Measurements from ENCODE around the gene SHC2.
"Not testable (repeated sequence)": the region's sequence is repeated elsewhere in the genome, so short reads cannot be mapped to it uniquely, and the experiment has no call there.

SHC2 gene

DNA sequence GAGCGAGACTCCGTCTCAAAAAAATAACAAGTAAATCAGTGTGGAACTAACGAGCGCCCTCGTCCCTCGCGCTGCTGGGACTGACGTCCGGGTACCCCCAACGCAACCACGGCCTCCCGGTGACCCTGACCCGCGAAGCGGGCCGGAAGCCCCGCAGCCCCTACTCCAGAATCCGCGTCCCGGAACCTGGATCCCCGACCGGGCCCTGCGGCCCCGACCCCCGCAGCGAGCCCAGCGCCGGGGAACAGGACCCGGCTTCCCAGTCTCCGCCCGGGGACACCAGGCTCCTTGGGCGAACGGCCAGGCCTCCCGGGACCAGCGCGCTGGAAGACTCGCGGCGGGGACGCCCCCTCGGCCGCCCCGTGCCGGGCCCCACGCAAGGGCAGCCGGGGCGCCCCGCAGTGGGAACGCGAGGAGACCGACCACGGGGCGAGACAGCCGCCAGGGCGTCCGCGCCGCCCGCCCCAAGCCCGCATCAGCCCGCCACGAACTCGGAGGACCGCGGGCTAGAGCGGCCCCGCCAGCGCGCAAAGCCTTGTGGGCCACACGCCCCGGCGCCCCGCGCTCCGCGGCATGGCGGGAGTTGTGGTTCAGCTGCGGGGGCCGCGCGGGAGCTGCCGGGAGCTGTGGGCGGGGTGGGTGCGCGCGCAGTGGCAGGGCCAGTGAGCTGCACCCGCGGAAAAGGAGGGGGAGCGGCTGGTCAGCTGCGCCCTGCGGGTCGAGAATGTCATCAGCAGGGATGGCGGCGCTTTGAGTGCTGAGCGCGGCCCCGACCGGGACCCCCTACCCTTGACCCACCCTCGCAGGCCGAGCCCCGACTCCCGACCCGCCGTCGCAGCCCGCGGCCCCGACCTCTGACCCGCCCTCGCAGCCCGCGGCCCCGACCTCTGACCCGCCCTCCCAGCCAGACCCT lies 27.9 kb upstream of the SHC2 start:
- H3K27me3 ChIP-seq (ENCODE audit: control insufficient read depth in 1 of 2, insufficient read depth in 2 of 2, low read length in 2 of 2): peaks cover 0 to 19% of the 10 kb centered on the region in 2 donors
- H3K27ac ChIP-seq (ENCODE audit: low read depth, low read length): peak overlapping the region; percentile 77
- H3K4me1 ChIP-seq (ENCODE audit: insufficient read depth, low read length): no peaks in the 10 kb centered on the region
- peak overlapping the region; percentile 73 to 79 for H3K4me3 ChIP-seq (ENCODE audit: low read depth in 1 of 2, low read length in 2 of 2)
- H3K36me3 ChIP-seq (ENCODE audit: insufficient read depth, low read length): no peaks in the 10 kb centered on the region
- no peak overlapping the region for H3K9ac ChIP-seq (ENCODE audit: low read length)
- no peaks in the 10 kb centered on the region for H3K9me3 ChIP-seq (ENCODE audit: low read length)

GRCh38 chr19:485583-486236 lies 24.9 kb upstream of the SHC2 start:
- Histone ChIP-seq H3K4me1 (ENCODE audit: insufficient read depth, low read length) (no peaks in the 10 kb centered on the region), H3K9ac (ENCODE audit: low read length) (no peak overlapping the region), H3K27me3 (ENCODE audit: control insufficient read depth in 1 of 2, insufficient read depth in 2 of 2, low read length in 2 of 2) (peaks cover 0 to 19% of the 10 kb centered on the region in 2 donors), H3K36me3 (ENCODE audit: insufficient read depth, low read length) (no peaks in the 10 kb centered on the region), H3K4me3 (ENCODE audit: low read depth in 1 of 2, low read length in 2 of 2) (no peak overlapping the region), H3K27ac (ENCODE audit: low read depth, low read length) (no peak overlapping the region), H3K9me3 (ENCODE audit: low read length) (no peaks in the 10 kb centered on the region)

- Histone ChIP-seq H3K36me3 (ENCODE audit: insufficient read depth, low read length) (no peaks in the 10 kb centered on the region), H3K4me3 (ENCODE audit: low read depth in 1 of 2, low read length in 2 of 2) (no peak overlapping the region), H3K4me1 (ENCODE audit: insufficient read depth, low read length) (no peaks in the 10 kb centered on the region), H3K9me3 (ENCODE audit: low read length) (no peaks in the 10 kb centered on the region), H3K27ac (ENCODE audit: low read depth, low read length) (no peak overlapping the region), H3K27me3 (ENCODE audit: control insufficient read depth in 1 of 2, insufficient read depth in 2 of 2, low read length in 2 of 2) (peaks cover 0 to 19% of the 10 kb centered on the region in 2 donors), H3K9ac (ENCODE audit: low read length) (no peak overlapping the region)
Measured at GRCh38 chr19:485077-485476, 24.2 kb upstream of the SHC2 start.

GRCh38 chr19:484494-484893 lies 23.7 kb upstream of the SHC2 start:
- Histone ChIP-seq H3K36me3 (ENCODE audit: insufficient read depth, low read length) (no peaks in the 10 kb centered on the region), H3K9me3 (ENCODE audit: low read length) (no peaks in the 10 kb centered on the region), H3K9ac (ENCODE audit: low read length) (no peak overlapping the region), H3K27ac (ENCODE audit: low read depth, low read length) (no peak overlapping the region), H3K4me3 (ENCODE audit: low read depth in 1 of 2, low read length in 2 of 2) (no peak overlapping the region), H3K4me1 (ENCODE audit: insufficient read depth, low read length) (no peaks in the 10 kb centered on the region), H3K27me3 (ENCODE audit: control insufficient read depth in 1 of 2, insufficient read depth in 2 of 2, low read length in 2 of 2) (peaks cover 0 to 19% of the 10 kb centered on the region in 2 donors)

- Histone ChIP-seq H3K9me3 (ENCODE audit: low read length) (no peaks in the 10 kb centered on the region), H3K27me3 (ENCODE audit: control insufficient read depth in 1 of 2, insufficient read depth in 2 of 2, low read length in 2 of 2) (peaks cover 0 to 19% of the 10 kb centered on the region in 2 donors), H3K36me3 (ENCODE audit: insufficient read depth, low read length) (no peaks in the 10 kb centered on the region), H3K4me3 (ENCODE audit: low read depth in 1 of 2, low read length in 2 of 2) (no peak overlapping the region), H3K27ac (ENCODE audit: low read depth, low read length) (no peak overlapping the region), H3K9ac (ENCODE audit: low read length) (no peak overlapping the region), H3K4me1 (ENCODE audit: insufficient read depth, low read length) (no peaks in the 10 kb centered on the region)
Measured at GRCh38 chr19:483332-484072, 22.7 kb upstream of the SHC2 start.

- H3K36me3 ChIP-seq (ENCODE audit: insufficient read depth, low read length): no peaks in the 10 kb centered on the region
- peaks cover 0 to 19% of the 10 kb centered on the region in 2 donors for H3K27me3 ChIP-seq (ENCODE audit: control insufficient read depth in 1 of 2, insufficient read depth in 2 of 2, low read length in 2 of 2)
- no peaks in the 10 kb centered on the region for H3K4me1 ChIP-seq (ENCODE audit: insufficient read depth, low read length)
- no peaks in the 10 kb centered on the region for H3K9me3 ChIP-seq (ENCODE audit: low read length)
- H3K27ac ChIP-seq (ENCODE audit: low read depth, low read length): no peak overlapping the region
- no peak overlapping the region for H3K4me3 ChIP-seq (ENCODE audit: low read depth in 1 of 2, low read length in 2 of 2)
- no peak overlapping the region for H3K9ac ChIP-seq (ENCODE audit: low read length)
Measured at GRCh38 chr19:482186-483041, 21.6 kb upstream of the SHC2 start.

- H3K9ac ChIP-seq (ENCODE audit: low read length); H3K9me3 ChIP-seq (ENCODE audit: low read length); H3K36me3 ChIP-seq (ENCODE audit: insufficient read depth, low read length); H3K27ac ChIP-seq (ENCODE audit: low read depth, low read length); H3K4me3 ChIP-seq (ENCODE audit: low read depth in 1 of 2, low read length in 2 of 2); H3K4me1 ChIP-seq (ENCODE audit: insufficient read depth, low read length): not testable (repeated sequence)
- H3K27me3 ChIP-seq (ENCODE audit: control insufficient read depth in 1 of 2, insufficient read depth in 2 of 2, low read length in 2 of 2): peaks cover 0 to 19% of the 10 kb centered on the region in 2 donors
Measured at GRCh38 chr19:481100-481499, 20.3 kb upstream of the SHC2 start.

- H3K27ac ChIP-seq (ENCODE audit: low read depth, low read length): no peak overlapping the region
- H3K4me3 ChIP-seq (ENCODE audit: low read depth in 1 of 2, low read length in 2 of 2): peak overlapping the region in 1 of 2 donors; percentile 32
- peaks cover 0 to 10% of the 10 kb centered on the region in 2 donors for H3K27me3 ChIP-seq (ENCODE audit: control insufficient read depth in 1 of 2, insufficient read depth in 2 of 2, low read length in 2 of 2)
- H3K36me3 ChIP-seq (ENCODE audit: insufficient read depth, low read length): no peaks in the 10 kb centered on the region
- H3K9me3 ChIP-seq (ENCODE audit: low read length): no peaks in the 10 kb centered on the region
- no peaks in the 10 kb centered on the region for H3K4me1 ChIP-seq (ENCODE audit: insufficient read depth, low read length)
- no peak overlapping the region for H3K9ac ChIP-seq (ENCODE audit: low read length)
Measured at GRCh38 chr19:480016-480855, 19.4 kb upstream of the SHC2 start.

DNA sequence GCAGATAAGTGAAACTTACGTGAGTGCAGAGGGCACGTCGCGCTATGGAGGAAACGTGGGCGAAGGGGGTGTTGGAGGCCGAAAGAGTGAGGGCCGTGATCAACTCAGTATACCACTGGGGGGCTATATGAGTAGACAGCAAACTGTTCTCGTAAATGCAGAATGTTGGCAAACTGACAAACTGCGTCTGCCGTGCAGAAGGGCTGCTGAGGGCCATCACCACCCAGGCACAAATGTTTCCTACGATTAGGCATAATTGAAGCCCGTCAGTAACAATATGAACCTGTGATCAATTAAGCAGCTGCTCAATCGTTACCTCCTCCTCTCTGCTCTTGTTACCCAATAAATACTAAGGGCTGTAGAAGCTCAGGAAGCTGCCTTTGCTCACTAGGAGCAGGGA lies 18.1 kb upstream of the SHC2 start:
- no peaks in the 10 kb centered on the region for H3K36me3 ChIP-seq (ENCODE audit: insufficient read depth, low read length)
- no peaks in the 10 kb centered on the region for H3K27me3 ChIP-seq (ENCODE audit: control insufficient read depth in 1 of 2, insufficient read depth in 2 of 2, low read length in 2 of 2)
- H3K27ac ChIP-seq (ENCODE audit: low read depth, low read length): no peak overlapping the region
- H3K4me1 ChIP-seq (ENCODE audit: insufficient read depth, low read length): no peaks in the 10 kb centered on the region
- H3K4me3 ChIP-seq (ENCODE audit: low read depth in 1 of 2, low read length in 2 of 2): no peak overlapping the region
- H3K9ac ChIP-seq (ENCODE audit: low read length): no peak overlapping the region
- no peaks in the 10 kb centered on the region for H3K9me3 ChIP-seq (ENCODE audit: low read length)

DNA sequence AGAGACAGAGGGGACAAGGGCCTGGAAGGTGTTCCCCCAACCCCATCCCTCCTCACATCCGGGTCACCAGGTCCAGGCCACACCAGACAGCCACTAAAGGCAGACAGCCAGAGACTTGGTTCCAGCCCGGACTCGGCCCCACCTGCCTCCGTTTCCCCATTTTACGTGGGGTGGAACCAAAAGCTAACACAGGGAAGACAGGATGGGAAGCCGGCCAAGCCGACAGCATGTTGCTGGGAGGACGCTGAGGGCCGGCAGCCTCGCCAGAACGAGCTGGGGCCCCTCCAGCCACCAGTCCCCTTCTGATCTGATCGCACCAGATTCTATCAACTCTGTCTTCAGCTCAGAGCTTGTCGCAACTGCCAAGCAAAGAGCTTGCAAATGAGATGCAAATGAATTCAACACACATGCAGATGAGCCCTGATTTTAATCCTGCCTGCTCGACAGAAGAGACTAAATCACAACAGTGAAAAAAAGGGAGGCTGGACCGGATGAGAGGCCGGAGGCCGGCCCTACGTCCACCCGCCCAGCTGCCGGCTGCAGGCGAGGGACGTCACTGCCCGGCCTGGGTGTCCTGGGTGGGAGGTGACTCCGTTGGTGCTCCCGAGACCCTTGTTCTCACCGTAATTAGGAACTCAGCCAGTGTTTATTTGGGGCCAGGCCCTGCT lies 17.5 kb upstream of the SHC2 start:
- H3K27me3 ChIP-seq (ENCODE audit: control insufficient read depth in 1 of 2, insufficient read depth in 2 of 2, low read length in 2 of 2): no peaks in the 10 kb centered on the region
- no peak overlapping the region for H3K27ac ChIP-seq (ENCODE audit: low read depth, low read length)
- H3K9ac ChIP-seq (ENCODE audit: low read length): no peak overlapping the region
- H3K9me3 ChIP-seq (ENCODE audit: low read length): no peaks in the 10 kb centered on the region
- no peak overlapping the region for H3K4me3 ChIP-seq (ENCODE audit: low read depth in 1 of 2, low read length in 2 of 2)
- no peaks in the 10 kb centered on the region for H3K4me1 ChIP-seq (ENCODE audit: insufficient read depth, low read length)
- no peaks in the 10 kb centered on the region for H3K36me3 ChIP-seq (ENCODE audit: insufficient read depth, low read length)

All from muscle layer of colon (tissue), 2 donors.